Ishikawa (cell line): ENCODE results near the gene LNPEP.

ENCODE experiments used
- CEBPB ChIP-seq: IDR thresholded peaks from 2 replicates; pipeline ENCODE4 v1.6.1; 2012
- CREB1 ChIP-seq: IDR thresholded peaks from 2 replicates; pipeline ENCODE4 v1.6.1; 2012; ENCODE audit warnings: low read depth
- EGR1 ChIP-seq: IDR thresholded peaks from 2 replicates; pipeline ENCODE4 v1.6.1; 2012
- EP300 ChIP-seq: IDR thresholded peaks from 2 replicates; pipeline ENCODE4 v1.6.1; 2012; ENCODE audit warnings: borderline replicate concordance
- FOXM1 ChIP-seq: IDR thresholded peaks from 2 replicates; pipeline ENCODE4 v1.6.1; 2012; ENCODE audit warnings: low read depth, borderline replicate concordance
- MAX ChIP-seq: IDR thresholded peaks from 2 replicates; pipeline ENCODE4 v1.6.1; 2012
- NFIC ChIP-seq: IDR thresholded peaks from 2 replicates; pipeline ENCODE4 v1.6.1; 2012
- RAD21 ChIP-seq: IDR thresholded peaks from 2 replicates; pipeline ENCODE4 v1.6.1; 2012; ENCODE audit warnings: low read depth
- REST ChIP-seq: IDR thresholded peaks from 2 replicates; pipeline ENCODE4 v1.6.1; 2012; ENCODE audit warnings: low read depth, mild to moderate bottlenecking
- TAF1 ChIP-seq: IDR thresholded peaks from 2 replicates; pipeline ENCODE4 v1.6.1; 2012; ENCODE audit warnings: low read depth, mild to moderate bottlenecking
- TCF12 ChIP-seq: IDR thresholded peaks from 2 replicates; pipeline ENCODE4 v1.6.1; 2012; ENCODE audit warnings: low read depth
- TEAD4 ChIP-seq: IDR thresholded peaks from 2 replicates; pipeline ENCODE4 v1.6.1; 2012
- USF1 ChIP-seq: IDR thresholded peaks from 2 replicates; pipeline ENCODE4 v1.6.1; 2012
- YY1 ChIP-seq: IDR thresholded peaks from 2 replicates; pipeline ENCODE4 v1.6.1; 2012; ENCODE audit warnings: low read depth
- ZBTB7A ChIP-seq: IDR thresholded peaks from 2 replicates; pipeline ENCODE4 v1.6.1; 2012; ENCODE audit warnings: low read depth

Gene LNPEP

GRCh38 chr5:97041239-97041638, 105.4 kb downstream of the LNPEP start:
- TF ChIP-seq RAD21 (no peak), CREB1 (no peak), REST (no peak), USF1 (no peak), EP300 (no peak), NFIC (no peak), TCF12 (no peak), ZBTB7A (no peak), EGR1 (no peak), FOXM1 (no peak), MAX (no peak), YY1 (no peak), CEBPB (no peak)

- TF ChIP-seq ZBTB7A (no peak), RAD21 (peak; percentile 12; the same call in 1 of the 2 replicates), CREB1 (no peak), YY1 (no peak), TCF12 (peak; percentile 85), REST (peak; percentile 22; the same call in 1 of the 2 replicates), TAF1 (no peak), USF1 (no peak), MAX (no peak), EP300 (peak; percentile 72), TEAD4 (peak; percentile 85), FOXM1 (peak; percentile 51; the same call in 1 of the 2 replicates), NFIC (peak; percentile 75), EGR1 (no peak), CEBPB (no peak)
Measured at GRCh38 chr5:97042996-97043395, 107.1 kb downstream of the LNPEP start.

GRCh38 chr5:97043511-97043910, 107.6 kb downstream of the LNPEP start:
- no peak for TF ChIP-seq EP300
- TF ChIP-seq CREB1, result no peak
- TF ChIP-seq CEBPB, result no peak
- no peak for TF ChIP-seq REST
- TF ChIP-seq RAD21, result no peak
- no peak for TF ChIP-seq EGR1
- no peak for TF ChIP-seq TCF12
- TF ChIP-seq TAF1, result no peak
- no peak for TF ChIP-seq MAX

GRCh38 chr5:97044052-97044451, 108.2 kb downstream of the LNPEP start:
- TF ChIP-seq CREB1 (no peak), TEAD4 (peak; percentile 94), RAD21 (peak; percentile 80)
